HepG2 (cell line): Measurements from ENCODE around the gene RRP9. TPM values are rescaled to one million over a fixed set of nuclear protein-coding genes. Genes with fewer than 3 reads are reported as not detected.

Source experiments
- ARNTL ChIP-seq: sonication (generic); formaldehyde crosslinking; IDR thresholded peaks from 2 replicates; pipeline ENCODE4 v1.4.0; 2020; ENCODE audit warnings: mild to moderate bottlenecking, missing genetic modification reagents
- E2F2 ChIP-seq: sonication (generic); formaldehyde crosslinking; IDR thresholded peaks from 2 replicates; pipeline ENCODE4 v1.4.0; 2020; ENCODE audit warnings: missing genetic modification reagents, borderline replicate concordance
- GABPA ChIP-seq, 2 experiments: IDR thresholded peaks; 2 replicates each; pipeline ENCODE4 v1.6.1; 2011 to 2016; ENCODE audit warnings: low read depth in 2 of 2, low read length in 1 of 2, missing biosample characterization in 1 of 2, missing genetic modification characterization in 1 of 2
- GTF3A ChIP-seq: sonication (generic); formaldehyde crosslinking; conservative IDR thresholded peaks from 2 replicates; pipeline ENCODE4 v1.4.0; 2020; ENCODE audit warnings: mild to moderate bottlenecking, missing genetic modification reagents
- HNF4A ChIP-seq: sonication (generic); formaldehyde crosslinking; IDR thresholded peaks from 2 replicates; pipeline ENCODE4 v1.4.0; 2020; ENCODE audit warnings: missing genetic modification reagents
- IRF2 ChIP-seq: IDR thresholded peaks from 2 replicates; pipeline ENCODE4 v1.6.1; 2018; ENCODE audit warnings: missing genetic modification reagents, missing compliant biosample characterization
- JARID2 ChIP-seq: sonication (generic); formaldehyde crosslinking; IDR thresholded peaks from 2 replicates; pipeline ENCODE4 v1.8.1; 2023; ENCODE audit warnings: missing genetic modification reagents, inconsistent platforms; ENCODE audit not compliant: insufficient replicate concordance
- MAFK ChIP-seq, 2 experiments: IDR thresholded peaks in 1 of 2; conservative IDR thresholded peaks in 1 of 2; 2 replicates each; pipeline ENCODE4 v1.6.1; 2011; ENCODE audit warnings: improper control_type of control experiment in 2 of 2, low read length in 2 of 2
- PHF20 ChIP-seq: sonication (generic); formaldehyde crosslinking; IDR thresholded peaks from 2 replicates; pipeline ENCODE4 v1.5.0; 2020; ENCODE audit warnings: mild to moderate bottlenecking, missing genetic modification reagents
- PHF8 ChIP-seq: sonication (generic); formaldehyde crosslinking; IDR thresholded peaks from 2 replicates; pipeline ENCODE4 v1.5.0; 2020; ENCODE audit warnings: missing genetic modification reagents
- PRDM10 ChIP-seq: sonication (generic); formaldehyde crosslinking; IDR thresholded peaks from 2 replicates; pipeline ENCODE4 v1.4.0; 2020; ENCODE audit warnings: low read depth, missing genetic modification reagents
- RAD21 ChIP-seq: fragments of 450-650 bp; formaldehyde crosslinking; IDR thresholded peaks from 2 replicates; pipeline ENCODE4 v1.5.0; 2020; ENCODE audit warnings: mild to moderate bottlenecking
- RXRB ChIP-seq: IDR thresholded peaks from 2 replicates; pipeline ENCODE4 v1.6.1; 2016; ENCODE audit warnings: borderline replicate concordance, missing genetic modification reagents, missing compliant biosample characterization
- SIN3A ChIP-seq: IDR thresholded peaks from 2 replicates; pipeline ENCODE4 v1.6.1; 2011; ENCODE audit warnings: low read depth, mild to moderate bottlenecking, control low read depth, low read length, borderline replicate concordance
- SMAD1 ChIP-seq: sonication (generic); formaldehyde crosslinking; IDR thresholded peaks from 2 replicates; pipeline ENCODE4 v1.4.0; 2020; ENCODE audit warnings: missing genetic modification reagents, low read depth, mild to moderate bottlenecking, borderline replicate concordance
- ZBTB7B ChIP-seq: sonication (generic); formaldehyde crosslinking; IDR thresholded peaks from 2 replicates; pipeline ENCODE4 v1.4.0; 2020; ENCODE audit warnings: missing genetic modification reagents
- ZNF333 ChIP-seq: sonication (generic); formaldehyde crosslinking; IDR thresholded peaks from 2 replicates; pipeline ENCODE4 v1.4.0; 2020; ENCODE audit warnings: mild to moderate bottlenecking, missing genetic modification reagents, borderline replicate concordance
- ZNF382 ChIP-seq: sonication (generic); formaldehyde crosslinking; IDR thresholded peaks from 2 replicates; pipeline ENCODE4 v1.5.0; 2020; ENCODE audit warnings: missing genetic modification reagents, mild to moderate bottlenecking, borderline replicate concordance
- ZNF44 ChIP-seq: sonication (generic); formaldehyde crosslinking; IDR thresholded peaks from 2 replicates; pipeline ENCODE4 v1.5.1; 2020; ENCODE audit warnings: mild to moderate bottlenecking, missing genetic modification reagents
- ZNF550 ChIP-seq: sonication (generic); formaldehyde crosslinking; IDR thresholded peaks from 2 replicates; pipeline ENCODE4 v1.4.0; 2020; ENCODE audit warnings: mild to moderate bottlenecking, missing genetic modification reagents, borderline replicate concordance
- ZNF557 ChIP-seq: sonication (generic); formaldehyde crosslinking; IDR thresholded peaks from 2 replicates; pipeline ENCODE4 v1.4.0; 2020; ENCODE audit warnings: missing genetic modification reagents
- ZNF788 ChIP-seq: sonication (generic); formaldehyde crosslinking; IDR thresholded peaks from 2 replicates; pipeline ENCODE4 v1.5.0; 2020; ENCODE audit warnings: mild to moderate bottlenecking, missing genetic modification reagents, borderline replicate concordance
- ZNF879 ChIP-seq: sonication (generic); formaldehyde crosslinking; IDR thresholded peaks from 2 replicates; pipeline ENCODE4 v1.8.1; 2023; ENCODE audit warnings: missing genetic modification reagents
- ZSCAN22 ChIP-seq: sonication (generic); formaldehyde crosslinking; IDR thresholded peaks from 2 replicates; pipeline ENCODE4 v1.4.0; 2020; ENCODE audit warnings: mild to moderate bottlenecking, missing genetic modification reagents
- ZUFSP ChIP-seq: sonication (generic); formaldehyde crosslinking; IDR thresholded peaks from 2 replicates; pipeline ENCODE4 v1.9.0; 2021; ENCODE audit warnings: missing genetic modification reagents, mild to moderate bottlenecking, borderline replicate concordance
- polyA plus RNA-seq, 8 experiments: library from polyadenylated mRNA; depleted of rRNA in 3 of 8; stranded (reverse) in 7 of 8; unstranded in 1 of 8; fragments of >200 nt; fragmentation: Illumina TruSeq in 4 of 8; extraction: Trizol in 4 of 8; gene quantifications; 2 replicates each; pipeline versions ENCODE4 v1.2.1 to v1.2.3, GENCODE V29; 2011 to 2016; ENCODE audit warnings: low read depth in 4 of 8, missing spikeins in 1 of 8, mixed read lengths in 1 of 8; ENCODE audit not compliant: insufficient read depth in 1 of 8
- total RNA-seq, 5 experiments: library from RNA; depleted of rRNA; stranded (reverse); fragments of >200 nt; fragmentation: Illumina TruSeq; extraction: Trizol; gene quantifications; 2 replicates each; pipeline ENCODE4 v1.2.3, GENCODE V29; 2016; ENCODE audit warnings: low read depth in 1 of 5

The RRP9 gene
- total and polyA plus RNA-seq, 2 of the 13 experiments (the other 11 are each of a cell fraction or from before 2014, with no cell fraction given), result 14.8 to 44.0 TPM

GRCh38 chr3:51982352-51982837 lies 40.7 kb upstream of the RRP9 start (continued):
- TF ChIP-seq GTF3A (CRISPR knock-in tag) (no peak), RXRB (CRISPR knock-in tag) (peak; percentile 84), ZNF879 (CRISPR knock-in tag) (no peak), E2F2 (peak; percentile 57; the same call in 1 of the 2 replicates), ZNF557 (CRISPR knock-in tag) (no peak), ZUFSP (CRISPR knock-in tag) (no peak), MAFK (conservative IDR thresholded peaks at IDR 0.05 in 1 of 2, IDR thresholded peaks at IDR 0.05 in 1 of 2; ENCODE audit: low read length in 2 of 2) (peak; percentile 63 to 75), ZNF382 (no peak), SIN3A (peak; percentile 77; the same call in 1 of the 2 replicates), ZNF788 (peak; percentile 59; the same call in 1 of the 2 replicates), PHF20 (CRISPR knock-in tag) (peak; percentile 58), HNF4A (CRISPR knock-in tag) (peak; percentile 98), JARID2 (CRISPR knock-in tag) (no peak), IRF2 (CRISPR knock-in tag) (0 out of 2 replicates have a peak, but pooled peaks have one; percentile 54), PRDM10 (peak; percentile 35; the same call in 1 of the 2 replicates), ARNTL (CRISPR knock-in tag) (peak; percentile 49; the same call in 1 of the 2 replicates), PHF8 (peak; percentile 4; the same call in 1 of the 2 replicates), ZBTB7B (CRISPR knock-in tag) (peak; percentile 81), ZNF550 (CRISPR knock-in tag) (peak; percentile 93; the same call in 1 of the 2 replicates), ZSCAN22 (CRISPR knock-in tag) (no peak), SMAD1 (CRISPR knock-in tag) (no peak), ZNF44 (CRISPR knock-in tag) (0 out of 2 replicates have a peak, but pooled peaks have one; percentile 48), ZNF333 (CRISPR knock-in tag) (no peak), RAD21 (CRISPR knock-in tag) (peak; percentile 82), GABPA (IDR thresholded peaks at IDR 0.05; ENCODE audit: low read depth, low read length) (no peak), GABPA (CRISPR knock-in tag; IDR thresholded peaks at IDR 0.05; ENCODE audit: low read depth) (peak; percentile 62; the same call in 1 of the 2 replicates)
